HepG2 (cell line): ENCODE data around the gene C11orf68. TPM values are rescaled to one million over a fixed set of nuclear protein-coding genes. Genes with fewer than 3 reads are reported as not detected.
A peak's percentile ranks its signal among the peaks of the same experiment; 100 is the strongest.

ENCODE experiments used
- CBX2 ChIP-seq, 2 experiments: fragments of 200-600 bp in 1 of 2; sonication (generic); formaldehyde crosslinking in 1 of 2; IDR thresholded peaks; 2 replicates each; pipeline versions ENCODE4 v1.7.0 to v1.8.1; 2018 to 2022; ENCODE audit warnings: low read depth in 2 of 2, low read length in 1 of 2, mild to moderate bottlenecking in 1 of 2, missing genetic modification reagents in 1 of 2
- DZIP1 ChIP-seq: sonication (generic); formaldehyde crosslinking; IDR thresholded peaks from 2 replicates; pipeline ENCODE4 v1.5.0; 2020; ENCODE audit warnings: mild to moderate bottlenecking, missing genetic modification reagents
- E2F5 ChIP-seq: sonication (generic); formaldehyde crosslinking; conservative IDR thresholded peaks from 2 replicates; pipeline ENCODE4 v1.4.0; 2020; ENCODE audit warnings: missing genetic modification reagents
- ETV5 ChIP-seq: IDR thresholded peaks from 2 replicates; pipeline ENCODE4 v1.6.1; 2018; ENCODE audit warnings: missing biosample characterization, missing genetic modification reagents, inconsistent platforms, borderline replicate concordance
- ETV6 ChIP-seq: sonication (generic); formaldehyde crosslinking; conservative IDR thresholded peaks from 2 replicates; pipeline ENCODE4 v1.4.0; 2020; ENCODE audit warnings: missing genetic modification reagents
- FOSL1 ChIP-seq: sonication (generic); formaldehyde crosslinking; IDR thresholded peaks from 2 replicates; pipeline ENCODE4 v1.9.0; 2021; ENCODE audit warnings: missing genetic modification reagents, borderline replicate concordance
- FOXP1 ChIP-seq, 2 experiments: fragments of 450-650 bp in 1 of 2; IDR thresholded peaks; 2 replicates each; pipeline ENCODE4 v1.6.1; 2017 to 2018; ENCODE audit warnings: antibody characterized with exemption in 1 of 2
- HMGXB3 ChIP-seq: sonication (generic); formaldehyde crosslinking; IDR thresholded peaks from 2 replicates; pipeline ENCODE4 v1.4.0; 2020; ENCODE audit warnings: missing genetic modification reagents, borderline replicate concordance
- IKZF4 ChIP-seq: sonication (generic); formaldehyde crosslinking; IDR thresholded peaks from 2 replicates; pipeline ENCODE4 v1.5.1; 2020; ENCODE audit warnings: borderline replicate concordance, mild to moderate bottlenecking, low read depth, missing genetic modification reagents; ENCODE audit errors: not compliant biosample characterization
- PHF8 ChIP-seq: sonication (generic); formaldehyde crosslinking; IDR thresholded peaks from 2 replicates; pipeline ENCODE4 v1.5.0; 2020; ENCODE audit warnings: missing genetic modification reagents
- POGZ ChIP-seq: sonication (generic); formaldehyde crosslinking; IDR thresholded peaks from 2 replicates; pipeline ENCODE4 v1.4.0; 2020; ENCODE audit warnings: mild to moderate bottlenecking, missing genetic modification reagents
- SAFB2 ChIP-seq: sonication (generic); formaldehyde crosslinking; IDR thresholded peaks from 2 replicates; pipeline ENCODE4 v1.5.1; 2020; ENCODE audit warnings: missing genetic modification reagents, low read depth, mild to moderate bottlenecking, borderline replicate concordance
- SALL2 ChIP-seq: sonication (generic); formaldehyde crosslinking; IDR thresholded peaks from 2 replicates; pipeline ENCODE4 v1.8.1; 2023; ENCODE audit warnings: mild to moderate bottlenecking, missing genetic modification reagents, inconsistent platforms
- SIX1 ChIP-seq: sonication (generic); formaldehyde crosslinking; IDR thresholded peaks from 2 replicates; pipeline ENCODE4 v1.4.0; 2020; ENCODE audit warnings: missing genetic modification reagents, borderline replicate concordance
- SOX5 ChIP-seq: IDR thresholded peaks from 2 replicates; pipeline ENCODE4 v1.6.1; 2016; ENCODE audit warnings: borderline replicate concordance
- SRSF1 ChIP-seq: fragments of 200-400 bp; formaldehyde crosslinking; optimal IDR thresholded peaks from 2 replicates; pipeline ENCODE3; 2017; ENCODE audit warnings: mild to moderate bottlenecking, low read depth, low read length, moderate library complexity
- ZBTB21 ChIP-seq: sonication (generic); formaldehyde crosslinking; IDR thresholded peaks from 2 replicates; pipeline ENCODE4 v1.4.0; 2020; ENCODE audit warnings: missing genetic modification reagents
- ZNF44 ChIP-seq: sonication (generic); formaldehyde crosslinking; IDR thresholded peaks from 2 replicates; pipeline ENCODE4 v1.5.1; 2020; ENCODE audit warnings: mild to moderate bottlenecking, missing genetic modification reagents
- ZNF552 ChIP-seq: sonication (generic); formaldehyde crosslinking; IDR thresholded peaks from 2 replicates; pipeline ENCODE4 v1.9.0; 2022; ENCODE audit warnings: missing genetic modification reagents, mild to moderate bottlenecking, borderline replicate concordance
- ZSCAN5A ChIP-seq: sonication (generic); formaldehyde crosslinking; IDR thresholded peaks from 2 replicates; pipeline ENCODE4 v1.8.0; 2022; ENCODE audit warnings: mild to moderate bottlenecking, missing genetic modification reagents, borderline replicate concordance
- polyA plus RNA-seq, 8 experiments: library from polyadenylated mRNA; depleted of rRNA in 3 of 8; stranded (reverse) in 7 of 8; unstranded in 1 of 8; fragments of >200 nt; fragmentation: Illumina TruSeq in 4 of 8; extraction: Trizol in 4 of 8; gene quantifications; 2 replicates each; pipeline versions ENCODE4 v1.2.1 to v1.2.3, GENCODE V29; 2011 to 2016; ENCODE audit warnings: low read depth in 4 of 8, missing spikeins in 1 of 8, mixed read lengths in 1 of 8; ENCODE audit not compliant: insufficient read depth in 1 of 8
- total RNA-seq, 5 experiments: library from RNA; depleted of rRNA; stranded (reverse); fragments of >200 nt; fragmentation: Illumina TruSeq; extraction: Trizol; gene quantifications; 2 replicates each; pipeline ENCODE4 v1.2.3, GENCODE V29; 2016; ENCODE audit warnings: low read depth in 1 of 5

C11orf68 gene
- total and polyA plus RNA-seq, 2 of the 13 experiments (the other 11 are each of a cell fraction or from before 2014, with no cell fraction given): 8.4 to 28.3 TPM

- no peak for TF ChIP-seq DZIP1 (CRISPR knock-in tag)
- TF ChIP-seq ZNF552 (CRISPR knock-in tag): no peak
- TF ChIP-seq SOX5 (CRISPR knock-in tag): no peak
- no peak; the same call in 1 of the 2 replicates for TF ChIP-seq SAFB2 (CRISPR knock-in tag)
- no peak for TF ChIP-seq FOSL1 (CRISPR knock-in tag)
- TF ChIP-seq E2F5 (CRISPR knock-in tag): no peak
- peak; percentile 19; the same call in 1 of the 2 replicates for TF ChIP-seq HMGXB3
- no peak for TF ChIP-seq SIX1 (CRISPR knock-in tag)
- TF ChIP-seq ETV6 (CRISPR knock-in tag): no peak
- peak; percentile 62; the same call in 1 of the 2 replicates for TF ChIP-seq ZBTB21
- no peak for TF ChIP-seq ZSCAN5A (CRISPR knock-in tag)
- TF ChIP-seq ZNF44 (CRISPR knock-in tag): no peak
- no peak for TF ChIP-seq POGZ (CRISPR knock-in tag)
- no peak for TF ChIP-seq CBX2 (IDR thresholded peaks at IDR 0.05; ENCODE audit: low read depth, low read length)
- TF ChIP-seq CBX2 (CRISPR knock-in tag; IDR thresholded peaks at IDR 0.05; ENCODE audit: low read depth): no peak
- TF ChIP-seq ETV5: peak; percentile 86
- no peak for TF ChIP-seq FOXP1 (IDR thresholded peaks at IDR 0.05)
- TF ChIP-seq FOXP1 (CRISPR knock-in tag; IDR thresholded peaks at IDR 0.05): no peak
- peak; percentile 57 for TF ChIP-seq SALL2
- no peak for TF ChIP-seq SRSF1
- no peak for TF ChIP-seq IKZF4
- TF ChIP-seq PHF8 (CRISPR knock-in tag): peak; percentile 86
These were observed 30.6 kb downstream of the C11orf68 start, which contains the start of gene FIBP (continued) for GRCh38 chr11:65888163-65888814.
